Activated naive CD4-positive, alpha-beta T cell treated with anti-CD3 and anti-CD28 coated beads, Interleukin-2, amount 50 U/mL, for 24 hours (primary cell): ENCODE results near the gene KCTD2.

Experiments used
- H3K27ac Mint-ChIP-seq: one replicate; pipeline ENCODE4 v1.8.0; 2021; ENCODE audit warnings: mild to moderate bottlenecking, mixed read lengths
- H3K27me3 Mint-ChIP-seq: one replicate; pipeline ENCODE4 v1.8.0; 2021; ENCODE audit warnings: mixed read lengths
- H3K36me3 Mint-ChIP-seq: one replicate; pipeline ENCODE4 v1.8.0; 2021; ENCODE audit warnings: mixed read lengths
- H3K4me1 Mint-ChIP-seq: one replicate; pipeline ENCODE4 v1.8.0; 2021; ENCODE audit warnings: mixed read lengths
- H3K4me3 Mint-ChIP-seq: one replicate; pipeline ENCODE4 v1.8.0; 2021; ENCODE audit warnings: mild to moderate bottlenecking, mixed read lengths
- H3K9me3 Mint-ChIP-seq: one replicate; pipeline ENCODE4 v1.8.0; 2021; ENCODE audit warnings: mixed read lengths

Gene KCTD2

GRCh38 chr17:75090871-75091854 is 44.1 kb downstream of the KCTD2 start:
- Mint-ChIP-seq H3K27ac (peak overlapping the region; percentile 48), H3K4me1 (peaks cover 44% of the 10 kb centered on the region), H3K27me3 (no peaks in the 10 kb centered on the region), H3K9me3 (no peaks in the 10 kb centered on the region), H3K36me3 (no peaks in the 10 kb centered on the region), H3K4me3 (no peak overlapping the region)

DNA sequence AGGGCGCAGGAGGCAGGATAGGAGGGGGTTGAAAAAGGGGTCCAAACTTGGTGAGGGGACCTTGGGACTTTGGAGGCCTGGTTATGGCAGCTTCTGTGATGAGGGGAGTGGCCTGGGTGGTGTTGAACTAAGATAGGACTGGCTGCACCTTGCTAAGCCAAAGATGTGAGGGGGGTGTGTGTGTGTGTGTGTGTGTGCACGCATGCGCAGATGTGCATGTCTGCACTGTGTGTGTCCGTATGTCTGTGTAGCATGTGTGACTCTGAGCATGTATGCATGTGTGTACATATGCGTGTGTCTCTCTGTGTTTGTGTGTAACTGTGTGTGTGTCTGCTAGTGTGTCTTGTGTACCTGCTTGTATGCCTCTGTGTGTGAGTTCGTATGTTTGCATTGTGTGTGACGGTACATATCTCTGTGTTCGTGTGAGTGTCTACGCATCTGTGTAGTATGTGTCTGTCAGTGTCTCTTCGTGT is 44.9 kb downstream of the KCTD2 start:
- no peaks in the 10 kb centered on the region for H3K27me3 Mint-ChIP-seq
- no peak overlapping the region for H3K27ac Mint-ChIP-seq
- no peaks in the 10 kb centered on the region for H3K36me3 Mint-ChIP-seq
- peaks cover 38% of the 10 kb centered on the region for H3K4me1 Mint-ChIP-seq
- no peaks in the 10 kb centered on the region for H3K9me3 Mint-ChIP-seq
- H3K4me3 Mint-ChIP-seq = no peak overlapping the region

- Mint-ChIP-seq H3K9me3 (no peaks in the 10 kb centered on the region), H3K36me3 (no peaks in the 10 kb centered on the region), H3K27me3 (no peaks in the 10 kb centered on the region), H3K4me3 (no peak overlapping the region), H3K4me1 (peaks cover 38% of the 10 kb centered on the region), H3K27ac (no peak overlapping the region)
Observed at GRCh38 chr17:75093548-75094158, 46.6 kb downstream of the KCTD2 start.

DNA sequence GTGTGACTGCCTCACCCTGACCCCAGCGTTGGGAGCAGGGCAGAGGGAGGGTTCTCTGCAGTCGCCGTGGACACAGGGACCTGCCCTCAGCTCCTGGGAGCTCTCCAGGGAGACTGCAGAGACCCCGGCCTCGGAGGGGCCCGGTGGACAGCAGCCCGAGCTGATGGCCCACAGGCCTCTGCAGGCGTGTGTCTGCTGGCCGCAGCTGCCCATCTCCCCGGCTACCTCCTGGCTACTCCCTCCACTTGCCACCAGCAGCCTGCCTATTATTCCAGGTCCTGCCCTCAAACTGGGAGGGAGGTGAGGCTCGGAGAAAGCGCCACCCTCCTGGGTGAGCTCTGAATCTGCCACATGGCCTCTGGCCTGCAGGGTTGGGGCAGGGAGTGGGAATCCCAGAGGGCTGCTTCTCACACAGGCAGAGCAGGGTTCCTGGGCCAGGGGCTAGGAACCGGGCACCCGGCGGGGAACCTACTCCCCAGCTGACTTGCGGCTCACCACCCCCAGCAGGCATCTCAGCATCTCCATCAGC is 47.9 kb downstream of the KCTD2 start:
- H3K4me1 Mint-ChIP-seq = peaks cover 25% of the 10 kb centered on the region
- no peaks in the 10 kb centered on the region for H3K27me3 Mint-ChIP-seq
- no peaks in the 10 kb centered on the region for H3K9me3 Mint-ChIP-seq
- H3K4me3 Mint-ChIP-seq = no peak overlapping the region
- H3K27ac Mint-ChIP-seq = no peak overlapping the region
- H3K36me3 Mint-ChIP-seq = peaks cover 2% of the 10 kb centered on the region

DNA sequence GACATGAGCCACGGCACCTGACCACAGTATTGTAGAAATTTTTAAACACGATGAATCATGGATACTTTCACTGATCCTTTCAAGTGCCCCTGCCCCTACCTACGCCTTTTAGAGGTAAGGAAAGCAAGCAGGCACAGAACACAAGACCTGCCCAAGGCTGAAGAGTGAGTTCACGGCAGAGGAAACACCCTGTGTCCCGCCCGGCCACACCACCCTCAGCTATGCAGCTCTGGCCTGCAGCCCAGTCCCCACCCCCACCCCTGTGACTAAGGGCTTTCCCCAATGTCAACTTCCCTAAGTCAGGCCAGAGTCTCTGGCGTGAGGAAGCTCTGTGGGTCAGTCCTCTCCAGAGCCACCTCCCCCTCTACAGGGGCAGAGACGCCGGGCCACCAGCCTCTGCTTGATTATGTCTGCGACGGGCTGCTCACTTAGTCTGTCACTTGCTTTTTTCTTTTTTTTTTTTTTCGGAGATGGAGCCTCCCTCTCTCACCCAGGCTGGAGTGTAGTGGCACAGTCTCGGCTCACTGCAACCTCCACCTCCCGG is 49.1 kb downstream of the KCTD2 start:
- H3K27me3 Mint-ChIP-seq = no peaks in the 10 kb centered on the region
- no peak overlapping the region for H3K4me3 Mint-ChIP-seq
- no peak overlapping the region for H3K27ac Mint-ChIP-seq
- peaks cover 15% of the 10 kb centered on the region for H3K4me1 Mint-ChIP-seq
- no peaks in the 10 kb centered on the region for H3K9me3 Mint-ChIP-seq
- peaks cover 2% of the 10 kb centered on the region for H3K36me3 Mint-ChIP-seq

- no peaks in the 10 kb centered on the region for H3K4me1 Mint-ChIP-seq
- no peaks in the 10 kb centered on the region for H3K9me3 Mint-ChIP-seq
- H3K36me3 Mint-ChIP-seq = peaks cover 2% of the 10 kb centered on the region
- H3K4me3 Mint-ChIP-seq = no peak overlapping the region
- H3K27ac Mint-ChIP-seq = no peak overlapping the region
- H3K27me3 Mint-ChIP-seq = no peaks in the 10 kb centered on the region
Observed at GRCh38 chr17:75097865-75098264, 50.8 kb downstream of the KCTD2 start.

GRCh38 chr17:75098861-75099260 is 51.8 kb downstream of the KCTD2 start:
- Mint-ChIP-seq H3K36me3 (peaks cover 2% of the 10 kb centered on the region), H3K27ac (no peak overlapping the region), H3K4me3 (no peak overlapping the region), H3K4me1 (no peaks in the 10 kb centered on the region), H3K9me3 (no peaks in the 10 kb centered on the region), H3K27me3 (no peaks in the 10 kb centered on the region)

DNA sequence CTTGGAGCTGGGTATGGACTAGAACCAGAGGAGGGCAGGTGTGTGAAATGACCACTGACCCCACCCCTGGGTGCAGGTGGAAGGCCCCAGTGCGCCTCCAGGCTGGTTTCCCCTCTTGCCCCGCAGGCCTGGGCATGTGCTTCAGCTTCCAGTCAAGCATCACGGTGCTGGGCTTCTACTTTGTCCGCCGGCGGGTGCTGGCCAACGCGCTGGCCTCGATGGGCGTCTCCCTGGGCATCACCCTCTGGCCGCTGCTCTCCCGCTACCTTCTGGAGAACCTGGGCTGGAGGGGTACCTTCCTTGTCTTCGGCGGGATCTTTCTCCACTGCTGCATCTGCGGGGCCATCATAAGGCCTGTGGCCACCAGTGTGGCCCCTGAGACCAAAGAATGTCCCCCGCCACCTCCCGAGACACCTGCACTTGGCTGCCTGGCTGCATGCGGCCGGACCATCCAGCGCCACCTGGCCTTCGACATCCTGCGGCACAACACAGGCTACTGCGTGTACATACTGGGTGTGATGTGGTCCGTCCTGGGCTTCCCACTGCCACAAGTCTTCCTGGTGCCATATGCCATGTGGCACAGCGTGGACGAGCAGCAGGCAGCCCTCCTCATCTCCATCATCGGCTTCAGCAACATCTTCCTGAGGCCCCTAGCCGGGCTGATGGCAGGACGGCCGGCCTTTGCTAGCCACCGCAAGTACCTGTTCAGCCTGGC is 53.0 kb downstream of the KCTD2 start:
- no peaks in the 10 kb centered on the region for H3K9me3 Mint-ChIP-seq
- no peaks in the 10 kb centered on the region for H3K27me3 Mint-ChIP-seq
- no peaks in the 10 kb centered on the region for H3K4me1 Mint-ChIP-seq
- H3K27ac Mint-ChIP-seq = no peak overlapping the region
- H3K36me3 Mint-ChIP-seq = peaks cover 2% of the 10 kb centered on the region
- no peak overlapping the region for H3K4me3 Mint-ChIP-seq

DNA sequence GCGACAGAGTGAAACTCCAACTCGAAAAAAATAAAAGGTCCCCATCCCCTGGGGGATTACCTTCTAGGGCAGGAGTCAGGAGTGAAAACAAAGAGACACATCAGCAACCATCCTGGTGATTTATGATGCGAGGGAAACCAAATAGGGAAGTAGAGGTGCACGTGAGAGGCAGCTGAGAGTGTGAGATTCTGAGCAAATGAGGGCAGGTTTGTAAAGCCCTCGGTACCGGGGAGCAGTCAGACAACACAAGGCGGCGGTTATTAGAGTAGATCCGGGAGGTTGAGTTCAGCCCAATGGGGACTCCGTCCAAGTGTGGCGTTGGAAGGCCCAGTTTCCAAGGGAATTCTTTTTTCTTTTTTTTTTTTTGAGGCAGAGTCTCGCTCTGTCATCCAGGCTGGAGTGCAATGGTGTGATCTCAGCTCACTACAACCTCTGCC is 55.4 kb downstream of the KCTD2 start:
- H3K36me3 Mint-ChIP-seq = peaks cover 2% of the 10 kb centered on the region
- no peaks in the 10 kb centered on the region for H3K9me3 Mint-ChIP-seq
- no peak overlapping the region for H3K4me3 Mint-ChIP-seq
- H3K4me1 Mint-ChIP-seq = no peaks in the 10 kb centered on the region
- peak overlapping the region; percentile 51 for H3K27ac Mint-ChIP-seq
- no peaks in the 10 kb centered on the region for H3K27me3 Mint-ChIP-seq

DNA sequence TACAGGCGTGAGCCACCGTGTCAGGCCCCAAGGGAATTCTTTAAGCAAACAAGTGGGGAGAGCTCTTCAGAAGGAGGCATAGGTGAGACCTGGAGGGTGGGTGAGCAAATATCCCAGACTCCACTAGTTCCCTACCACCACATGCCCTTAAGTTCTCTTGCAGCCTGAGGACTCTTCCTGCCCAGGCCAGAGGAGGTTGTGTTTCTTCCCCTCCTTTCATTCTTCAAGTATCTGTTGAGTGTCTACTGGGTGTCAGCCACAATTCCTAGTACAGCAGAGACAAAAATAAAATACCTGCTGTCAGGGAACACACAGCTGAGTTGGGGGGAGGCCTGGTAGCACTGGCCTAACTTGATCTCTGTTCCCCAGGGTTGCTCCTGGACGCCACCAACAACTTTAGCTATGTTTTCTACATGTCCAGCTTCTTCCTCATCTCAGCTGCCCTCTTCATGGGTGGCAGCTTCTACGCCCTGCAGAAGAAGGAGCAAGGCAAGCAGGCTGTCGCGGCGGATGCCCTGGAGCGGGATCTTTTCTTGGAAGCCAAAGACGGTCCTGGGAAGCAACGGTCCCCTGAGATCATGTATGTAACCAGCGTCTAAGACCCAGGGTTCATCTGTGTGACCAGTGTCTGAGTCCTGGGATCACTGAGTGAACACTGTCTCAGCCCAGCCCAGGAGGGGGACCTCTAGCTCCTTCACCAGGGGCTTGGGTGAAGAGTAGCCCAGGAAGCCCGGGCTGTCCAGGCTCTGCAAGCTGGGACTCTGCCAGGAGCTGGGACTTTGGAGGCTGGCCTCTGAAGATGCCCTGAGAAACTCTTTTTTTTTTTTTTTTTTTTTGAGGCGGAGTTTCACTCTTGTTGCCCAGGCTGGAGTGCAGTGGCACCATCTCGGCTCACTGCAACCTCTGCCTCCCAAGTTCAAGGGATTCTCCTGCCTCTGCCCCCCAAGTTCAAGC is 56.9 kb downstream of the KCTD2 start:
- H3K27me3 Mint-ChIP-seq = no peaks in the 10 kb centered on the region
- H3K36me3 Mint-ChIP-seq = peaks cover under 1% of the 10 kb centered on the region
- H3K9me3 Mint-ChIP-seq = no peaks in the 10 kb centered on the region
- H3K4me3 Mint-ChIP-seq = no peak overlapping the region
- H3K27ac Mint-ChIP-seq = no peak overlapping the region
- H3K4me1 Mint-ChIP-seq = peaks cover 7% of the 10 kb centered on the region

DNA sequence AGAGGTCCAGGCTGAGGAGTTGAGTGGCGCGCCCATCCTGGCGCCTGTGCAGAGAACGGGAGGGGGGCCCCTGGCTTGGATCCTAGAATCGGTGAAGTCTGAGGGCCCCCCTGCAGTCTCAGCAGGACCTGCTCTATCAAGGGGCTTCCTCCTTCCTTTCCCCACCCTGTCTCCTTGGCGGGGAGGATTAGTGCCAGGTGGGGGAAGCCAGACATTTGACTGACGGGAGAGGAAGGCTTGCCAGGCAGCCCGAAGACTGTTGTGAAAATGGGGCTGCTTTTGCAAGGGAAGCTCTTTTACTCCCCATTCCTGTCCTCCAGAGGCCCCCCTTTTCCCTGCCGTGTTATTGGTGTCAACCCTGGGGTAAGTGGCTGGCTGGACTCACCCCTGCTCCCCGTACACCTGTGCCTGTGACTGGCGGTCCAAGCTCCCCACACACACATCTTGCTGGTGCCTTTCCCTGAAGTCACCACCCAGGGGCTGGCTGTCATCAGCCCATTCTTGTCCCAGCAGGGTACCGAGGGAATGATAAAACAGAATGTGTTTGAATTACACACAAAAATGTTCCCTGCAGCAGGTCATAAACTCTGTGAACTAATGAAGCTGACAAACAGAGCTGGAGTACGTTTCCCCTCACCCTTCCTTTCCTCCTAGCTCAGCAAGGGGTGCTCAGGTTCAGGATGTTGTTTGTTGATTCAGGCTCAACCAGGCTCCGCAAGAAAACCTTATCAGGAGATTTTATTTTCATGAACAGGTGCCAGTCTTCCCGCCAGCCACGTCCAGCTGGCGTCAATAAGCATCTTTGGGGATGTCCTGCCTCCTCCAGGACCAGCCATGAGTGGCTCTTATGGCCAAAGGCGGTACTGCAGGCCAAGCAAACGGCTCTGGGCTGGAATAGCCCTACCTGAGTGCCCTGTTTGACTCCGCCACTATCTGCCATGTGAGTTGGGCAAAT is 58.4 kb downstream of the KCTD2 start:
- no peaks in the 10 kb centered on the region for H3K36me3 Mint-ChIP-seq

DNA sequence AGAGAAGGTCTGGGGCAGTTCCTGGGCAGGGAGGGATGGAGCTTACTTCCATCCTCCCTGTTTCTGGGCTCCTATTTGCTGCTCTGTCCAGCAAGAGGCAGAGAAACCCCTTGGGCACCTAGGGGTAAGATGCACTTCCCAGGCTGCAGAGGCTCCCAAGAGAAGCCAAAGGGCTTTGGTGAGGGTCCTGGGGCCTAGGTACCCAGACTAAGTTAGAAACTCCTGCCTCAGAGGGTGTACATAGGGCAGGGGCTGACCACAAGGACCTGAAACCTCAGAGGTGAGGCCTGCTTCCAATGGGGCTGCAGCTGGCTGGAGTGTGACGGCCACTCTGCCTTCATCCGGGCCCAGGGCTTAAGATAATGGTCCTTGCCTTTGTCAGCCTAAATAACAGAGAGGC is 61.2 kb downstream of the KCTD2 start:
- Mint-ChIP-seq H3K4me3 (peak overlapping the region; percentile 93), H3K27me3 (no peaks in the 10 kb centered on the region), H3K36me3 (peaks cover 2% of the 10 kb centered on the region), H3K27ac (peak overlapping the region; percentile 76), H3K4me1 (peaks cover 26% of the 10 kb centered on the region), H3K9me3 (no peaks in the 10 kb centered on the region)

More for the DNA sequence above, 58.4 kb downstream of the KCTD2 start:
- H3K4me1 Mint-ChIP-seq = peaks cover 11% of the 10 kb centered on the region
- H3K9me3 Mint-ChIP-seq = no peaks in the 10 kb centered on the region
- H3K27ac Mint-ChIP-seq = no peak overlapping the region
- no peaks in the 10 kb centered on the region for H3K27me3 Mint-ChIP-seq
- H3K4me3 Mint-ChIP-seq = no peak overlapping the region

DNA sequence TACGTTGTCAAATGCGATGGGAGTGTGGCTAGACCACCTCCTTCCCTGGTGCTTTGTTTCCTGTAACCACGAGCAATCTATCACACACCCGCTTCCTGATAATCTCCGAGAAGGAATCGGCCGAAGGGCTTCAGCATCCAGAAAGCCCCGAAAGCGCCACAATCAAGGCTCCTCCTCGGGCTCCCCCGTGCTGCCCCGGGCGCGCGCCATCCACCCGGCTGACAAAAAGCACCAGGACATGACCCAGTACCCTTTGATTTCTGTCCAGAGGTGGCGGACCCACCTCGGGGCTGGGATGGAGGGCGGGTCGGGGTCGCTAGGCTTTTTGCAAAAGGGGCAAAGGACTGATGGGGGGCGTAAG is 62.0 kb downstream of the KCTD2 start:
- H3K27ac Mint-ChIP-seq = peak overlapping the region; percentile 35
- H3K36me3 Mint-ChIP-seq = peaks cover 2% of the 10 kb centered on the region
- peaks cover 31% of the 10 kb centered on the region for H3K4me1 Mint-ChIP-seq
- peak overlapping the region; percentile 93 for H3K4me3 Mint-ChIP-seq
- no peaks in the 10 kb centered on the region for H3K9me3 Mint-ChIP-seq
- H3K27me3 Mint-ChIP-seq = no peaks in the 10 kb centered on the region
